ENCODE results near the gene HSD17B4.
"Not testable (repeated sequence)": the region's sequence is repeated elsewhere in the genome, so short reads cannot be mapped to it uniquely, and the experiment has no call there.

HSD17B4 gene

GRCh38 chr5:119470105-119470763 is 17.9 kb downstream of the HSD17B4 start:
- Histone ChIP-seq H2AFZ (no peak overlapping the region), H3K4me3 (ENCODE audit: low read depth, low read length) (no peak overlapping the region), H3K36me3 (ENCODE audit: control insufficient read depth, insufficient read depth, low read length) (no peaks in the 10 kb centered on the region), H3K4me2 (ENCODE audit: low read length) (no peak overlapping the region), H3K79me2 (peaks cover 15% of the 10 kb centered on the region), H3K27ac (no peak overlapping the region), H3K27me3 (ENCODE audit: control insufficient read depth, insufficient read depth, low read length) (no peaks in the 10 kb centered on the region), H3K9me3 (ENCODE audit: control insufficient read depth, low read length) (no peaks in the 10 kb centered on the region), H3K4me1 (no peaks in the 10 kb centered on the region), H3K9ac (no peak overlapping the region)
- no peak for TF ChIP-seq CTCF (IDR thresholded peaks at IDR 0.05)

GRCh38 chr5:119470851-119471451 is 18.7 kb downstream of the HSD17B4 start:
- H3K4me2 ChIP-seq (ENCODE audit: low read length) = no peak overlapping the region
- H3K27me3 ChIP-seq (ENCODE audit: control insufficient read depth, insufficient read depth, low read length) = no peaks in the 10 kb centered on the region
- no peak overlapping the region for H3K9ac ChIP-seq
- peaks cover 14% of the 10 kb centered on the region for H3K79me2 ChIP-seq
- no peak overlapping the region for H3K27ac ChIP-seq
- H3K4me3 ChIP-seq (ENCODE audit: low read depth, low read length) = no peak overlapping the region
- no peaks in the 10 kb centered on the region for H3K36me3 ChIP-seq (ENCODE audit: control insufficient read depth, insufficient read depth, low read length)
- no peaks in the 10 kb centered on the region for H3K4me1 ChIP-seq
- H3K9me3 ChIP-seq (ENCODE audit: control insufficient read depth, low read length) = no peaks in the 10 kb centered on the region
- peak; percentile 40 for TF ChIP-seq CTCF (IDR thresholded peaks at IDR 0.05)
- no peak overlapping the region for H2AFZ ChIP-seq

GRCh38 chr5:119473241-119473640 is 20.9 kb downstream of the HSD17B4 start:
- no peak overlapping the region for H3K27ac ChIP-seq
- no peak overlapping the region for H3K4me2 ChIP-seq (ENCODE audit: low read length)
- H3K27me3 ChIP-seq (ENCODE audit: control insufficient read depth, insufficient read depth, low read length) = no peaks in the 10 kb centered on the region
- H3K9ac ChIP-seq = no peak overlapping the region
- no peaks in the 10 kb centered on the region for H3K9me3 ChIP-seq (ENCODE audit: control insufficient read depth, low read length)
- H3K79me2 ChIP-seq = peaks cover 11% of the 10 kb centered on the region
- H3K4me1 ChIP-seq = no peaks in the 10 kb centered on the region
- no peaks in the 10 kb centered on the region for H3K36me3 ChIP-seq (ENCODE audit: control insufficient read depth, insufficient read depth, low read length)
- no peak overlapping the region for H3K4me3 ChIP-seq (ENCODE audit: low read depth, low read length)
- H2AFZ ChIP-seq = no peak overlapping the region
- TF ChIP-seq CTCF (IDR thresholded peaks at IDR 0.05) = no peak

GRCh38 chr5:119476341-119476740 is 24.0 kb downstream of the HSD17B4 start:
- no peaks in the 10 kb centered on the region for H3K27me3 ChIP-seq (ENCODE audit: control insufficient read depth, insufficient read depth, low read length)
- no peak overlapping the region for H3K4me2 ChIP-seq (ENCODE audit: low read length)
- no peak overlapping the region for H3K4me3 ChIP-seq (ENCODE audit: low read depth, low read length)
- no peak overlapping the region for H2AFZ ChIP-seq
- H3K9ac ChIP-seq = no peak overlapping the region
- no peaks in the 10 kb centered on the region for H3K9me3 ChIP-seq (ENCODE audit: control insufficient read depth, low read length)
- no peak for TF ChIP-seq CTCF (IDR thresholded peaks at IDR 0.05)
- no peak overlapping the region for H3K27ac ChIP-seq
- H3K4me1 ChIP-seq = no peaks in the 10 kb centered on the region
- peaks cover 5% of the 10 kb centered on the region for H3K79me2 ChIP-seq
- no peaks in the 10 kb centered on the region for H3K36me3 ChIP-seq (ENCODE audit: control insufficient read depth, insufficient read depth, low read length)

GRCh38 chr5:119478781-119479180 is 26.5 kb downstream of the HSD17B4 start:
- no peak overlapping the region for H3K4me2 ChIP-seq (ENCODE audit: low read length)
- H3K4me3 ChIP-seq (ENCODE audit: low read depth, low read length) = no peak overlapping the region
- peaks cover under 1% of the 10 kb centered on the region for H3K79me2 ChIP-seq
- H2AFZ ChIP-seq = no peak overlapping the region
- H3K9ac ChIP-seq = no peak overlapping the region
- no peaks in the 10 kb centered on the region for H3K27me3 ChIP-seq (ENCODE audit: control insufficient read depth, insufficient read depth, low read length)
- H3K36me3 ChIP-seq (ENCODE audit: control insufficient read depth, insufficient read depth, low read length) = no peaks in the 10 kb centered on the region
- H3K9me3 ChIP-seq (ENCODE audit: control insufficient read depth, low read length) = no peaks in the 10 kb centered on the region
- no peaks in the 10 kb centered on the region for H3K4me1 ChIP-seq
- no peak for TF ChIP-seq CTCF (IDR thresholded peaks at IDR 0.05)
- H3K27ac ChIP-seq = no peak overlapping the region

- H3K9ac ChIP-seq; H3K4me2 ChIP-seq (ENCODE audit: low read length); H3K9me3 ChIP-seq (ENCODE audit: control insufficient read depth, low read length); H3K4me3 ChIP-seq (ENCODE audit: low read depth, low read length); H3K27ac ChIP-seq; H3K27me3 ChIP-seq (ENCODE audit: control insufficient read depth, insufficient read depth, low read length); H3K4me1 ChIP-seq; H2AFZ ChIP-seq; H3K79me2 ChIP-seq; H3K36me3 ChIP-seq (ENCODE audit: control insufficient read depth, insufficient read depth, low read length): not testable (repeated sequence)
These were observed 28.3 kb downstream of the HSD17B4 start for GRCh38 chr5:119480629-119481028.

Measured in parathyroid adenoma (tissue), 2 donors.